ENCODE results near the gene LSAMP. TPM values are rescaled to one million over a fixed set of nuclear protein-coding genes. Genes with fewer than 3 reads are reported as not detected.

The LSAMP gene
- total and polyA plus RNA-seq, 2 of the 4 experiments (the other 2 are of a cell fraction) = 7.9 to 8.0 TPM

DNA sequence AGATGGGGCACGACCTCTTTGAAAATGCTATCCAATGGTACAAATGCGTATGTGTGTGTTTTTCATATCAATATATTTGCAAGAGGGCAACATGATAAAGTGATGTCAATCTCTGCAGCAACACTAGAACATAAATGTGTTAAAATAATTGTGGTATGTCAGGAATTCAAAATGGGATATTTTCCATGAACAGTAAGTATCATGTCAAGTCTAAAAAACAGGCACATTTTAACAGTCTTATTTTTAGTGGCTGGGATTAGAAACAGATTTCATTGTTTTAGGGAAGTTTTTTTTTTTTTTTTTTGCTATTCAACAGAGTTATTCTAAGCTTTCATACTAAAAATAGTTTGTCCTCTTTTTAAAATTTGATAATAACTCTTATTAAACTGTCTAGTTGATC, 612.2 kb downstream of the LSAMP start:
- TF ChIP-seq MAFK (IDR thresholded peaks at IDR 0.05; ENCODE audit: low read depth, low read length) (no peak), ELK1 (IDR thresholded peaks at IDR 0.05; ENCODE audit: borderline replicate concordance, low read depth, low read length) (no peak), FOS (IDR thresholded peaks at IDR 0.05; ENCODE audit: low read depth, low read length) (no peak), NFE2L2 (IDR thresholded peaks at IDR 0.05; ENCODE audit: low read depth, low read length) (no peak), MAZ (IDR thresholded peaks at IDR 0.05; ENCODE audit: borderline replicate concordance, low read depth, low read length) (no peak), MXI1 (IDR thresholded peaks at IDR 0.05; ENCODE audit: borderline replicate concordance, low read depth, low read length) (no peak), CEBPB (IDR thresholded peaks at IDR 0.05; ENCODE audit: low read depth, low read length) (no peak)
- ATAC-seq (ENCODE audit: low read depth) (no peak), DNase-seq (no peak)
- Histone ChIP-seq H3K18ac (ENCODE audit: low read depth, low read length) (no peak overlapping the region), H2BK15ac (ENCODE audit: low read depth, low read length) (no peak overlapping the region; the same call in 2 of the 3 replicates), H2AK9ac (replicated peaks; ENCODE audit: low read depth, low read length, poor library complexity) (no peak overlapping the region), H3K79me1 (ENCODE audit: low read depth in 1 of 2, low read length in 2 of 2) (no peaks in the 10 kb centered on the region), H4K8ac (ENCODE audit: low read depth in 2 of 2, low read length in 2 of 2) (no peak overlapping the region), H3K9me3 (ENCODE audit: control insufficient read depth, insufficient read depth, low read length) (no peaks in the 10 kb centered on the region), H3K23ac (ENCODE audit: low read depth, low read length) (no peak overlapping the region), H3K4me1 (ENCODE audit: control insufficient read depth, insufficient read depth, low read length) (peaks cover 10% of the 10 kb centered on the region), H3K36me3 (ENCODE audit: control insufficient read depth, insufficient read depth, low read length) (no peaks in the 10 kb centered on the region), H3K4ac (ENCODE audit: low read depth, low read length) (no peak overlapping the region), H3K9me1 (ENCODE audit: insufficient read depth, low read length) (peaks cover 4% of the 10 kb centered on the region; the same call in 1 of the 2 replicates), H3K14ac (replicated peaks; ENCODE audit: low read depth, low read length) (no peak overlapping the region), H2BK120ac (ENCODE audit: low read depth, low read length) (peak overlapping the region; percentile 16; the same call in 1 of the 2 replicates), H4K5ac (ENCODE audit: low read depth, low read length) (no peak overlapping the region), H3K27me3 (ENCODE audit: control insufficient read depth, insufficient read depth, low read length) (no peaks in the 10 kb centered on the region), H2BK20ac (ENCODE audit: low read depth, low read length) (no peak overlapping the region; the same call in 1 of the 2 replicates), H4K91ac (ENCODE audit: insufficient read depth, low read depth, low read length) (no peak overlapping the region; the same call in 1 of the 2 replicates), H2BK5ac (ENCODE audit: low read depth, low read length, poor library complexity, severe bottlenecking) (no peak overlapping the region), H4K20me1 (ENCODE audit: insufficient read depth, low read length) (no peaks in the 10 kb centered on the region), H3K56ac (ENCODE audit: extremely low read depth, insufficient read depth, low read length) (no peak overlapping the region), H3K27ac (ENCODE audit: insufficient read depth, low read length) (no peak overlapping the region), H2AK5ac (ENCODE audit: low read depth, low read length) (no peak overlapping the region), H3K9ac (ENCODE audit: low read depth, low read length) (no peak overlapping the region), H2AFZ (replicated peaks; ENCODE audit: low read length, poor library complexity) (no peak overlapping the region), H3K4me2 (ENCODE audit: low read depth, low read length) (no peak overlapping the region), H3K4me3 (ENCODE audit: insufficient read depth, low read depth, low read length) (no peak overlapping the region)
- dilution Hi-C loops (cut with HindIII; ENCODE audit: low sequenced_read_pairs, unreplicated experiment) (no loop called here), in situ Hi-C loops (cut with MboI; ENCODE audit: low sequenced_read_pairs) (no loop called here), intact Hi-C loops (cut with micrococcal nuclease) (loop anchor here (5.0 kb wide), 1 partner anchor 924 kb away; no protein-coding TSS in a partner anchor)
- BruUV-seq (replicated peaks) = no TSS peak
- ChIA-PET POLR2A (ENCODE audit: unreplicated experiment) (no interaction called here), CTCF (interaction anchor here (0.8 to 0.9 kb wide), 2 partner anchors 16 to 90 kb away, joined by 3 read pairs; no protein-coding TSS in a partner anchor)
- no CpG with 5 or more reads among the region's 2 CpGs for WGBS, 2 experiments (ENCODE audit: extremely low coverage in 2 of 2, insufficient read length in 1 of 2)
